ENCODE measurements around the gene INF2.
"Not testable (repeated sequence)": the region's sequence is repeated elsewhere in the genome, so short reads cannot be mapped to it uniquely, and the experiment has no call there.

INF2 gene

GRCh38 chr14:104657563-104658324 lies 31.7 kb upstream of the INF2 start:
- peak; percentile 64 for DNase-seq (ENCODE audit: low read depth)
- TF ChIP-seq CTCF (IDR thresholded peaks at IDR 0.05; ENCODE audit: low read depth, low read length, missing control alignments): no peak
- no peak overlapping the region for H3K4me3 ChIP-seq (ENCODE audit: low read depth, low read length)

GRCh38 chr14:104658325-104658712 lies 31.1 kb upstream of the INF2 start:
- no peak overlapping the region for H3K4me3 ChIP-seq (ENCODE audit: low read depth, low read length)
- DNase-seq (ENCODE audit: low read depth): no peak
- no peak for TF ChIP-seq CTCF (IDR thresholded peaks at IDR 0.05; ENCODE audit: low read depth, low read length, missing control alignments)

GRCh38 chr14:104659146-104659545 lies 30.3 kb upstream of the INF2 start:
- DNase-seq (ENCODE audit: low read depth): no peak
- H3K4me3 ChIP-seq (ENCODE audit: low read depth, low read length): peak overlapping the region; percentile 53
- no peak for TF ChIP-seq CTCF (IDR thresholded peaks at IDR 0.05; ENCODE audit: low read depth, low read length, missing control alignments)

GRCh38 chr14:104659764-104660523 lies 29.5 kb upstream of the INF2 start:
- peak overlapping the region; percentile 53 for H3K4me3 ChIP-seq (ENCODE audit: low read depth, low read length)
- TF ChIP-seq CTCF (IDR thresholded peaks at IDR 0.05; ENCODE audit: low read depth, low read length, missing control alignments): no peak
- DNase-seq (ENCODE audit: low read depth): no peak

- TF ChIP-seq CTCF (IDR thresholded peaks at IDR 0.05; ENCODE audit: low read depth, low read length, missing control alignments): no peak
- DNase-seq (ENCODE audit: low read depth): peak; percentile 61
- H3K4me3 ChIP-seq (ENCODE audit: low read depth, low read length): peak overlapping the region; percentile 53
These were observed 28.8 kb upstream of the INF2 start for GRCh38 chr14:104660597-104660996.

GRCh38 chr14:104661086-104661485 lies 28.3 kb upstream of the INF2 start:
- TF ChIP-seq CTCF (IDR thresholded peaks at IDR 0.05; ENCODE audit: low read depth, low read length, missing control alignments): no peak
- no peak overlapping the region; the same call in 1 of the 2 replicates for H3K4me3 ChIP-seq (ENCODE audit: low read depth, low read length)
- no peak for DNase-seq (ENCODE audit: low read depth)

GRCh38 chr14:104661528-104662157 lies 27.8 kb upstream of the INF2 start:
- DNase-seq (ENCODE audit: low read depth); H3K4me3 ChIP-seq (ENCODE audit: low read depth, low read length): not testable (repeated sequence)

GRCh38 chr14:104662472-104662871 lies 26.9 kb upstream of the INF2 start:
- DNase-seq (ENCODE audit: low read depth): not testable (repeated sequence)

More at GRCh38 chr14:104662472-104662871, 26.9 kb upstream of the INF2 start:
- H3K4me3 ChIP-seq (ENCODE audit: low read depth, low read length): not testable (repeated sequence)
